ENCODE data around the gene CHAC1.

Gene CHAC1

GRCh38 chr15:40914486-40914885 lies 38.8 kb upstream of the CHAC1 start:
- no peaks in the 10 kb centered on the region for H3K9me3 ChIP-seq (ENCODE audit: low read length)
- H3K9ac ChIP-seq (ENCODE audit: low read length), result no peak overlapping the region
- H3K4me1 ChIP-seq (ENCODE audit: insufficient read depth, low read length), result no peaks in the 10 kb centered on the region
- no peak overlapping the region for H3K27ac ChIP-seq (ENCODE audit: low read depth, low read length)
- no peaks in the 10 kb centered on the region for H3K36me3 ChIP-seq (ENCODE audit: insufficient read depth, low read length)
- no peak overlapping the region for H3K4me3 ChIP-seq (ENCODE audit: low read depth in 1 of 2, low read length in 2 of 2)
- H3K27me3 ChIP-seq (ENCODE audit: control insufficient read depth in 1 of 2, insufficient read depth in 2 of 2, low read length in 2 of 2), result no peaks in the 10 kb centered on the region

DNA sequence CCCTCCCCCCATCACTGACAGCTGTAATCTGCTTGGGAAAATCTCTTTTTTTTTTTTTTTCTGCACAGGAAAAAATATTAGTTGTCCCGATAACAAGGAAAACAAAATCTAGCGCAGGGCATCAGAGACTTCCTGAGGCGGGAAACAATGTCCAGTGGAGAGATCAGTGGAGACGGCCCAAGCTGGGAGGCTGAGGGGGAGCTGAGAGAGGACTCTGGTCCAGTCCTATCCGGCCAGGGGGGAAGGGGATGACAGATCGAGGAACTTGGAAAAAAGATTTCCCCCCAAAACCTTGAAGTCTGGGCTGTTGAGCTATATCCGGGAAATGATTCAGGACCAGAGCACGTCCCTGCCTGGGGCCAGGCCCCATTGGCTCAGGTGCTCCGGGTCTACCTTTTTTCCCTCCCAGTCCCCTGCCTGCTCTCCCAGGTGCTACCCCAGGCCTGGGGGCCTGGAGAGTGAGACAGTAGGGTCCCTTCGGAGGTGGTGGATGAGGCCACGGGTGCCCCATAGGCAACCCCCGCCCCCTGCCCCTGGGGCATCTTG lies 38.1 kb upstream of the CHAC1 start:
- H3K4me1 ChIP-seq (ENCODE audit: insufficient read depth, low read length), result no peaks in the 10 kb centered on the region
- no peak overlapping the region for H3K4me3 ChIP-seq (ENCODE audit: low read depth in 1 of 2, low read length in 2 of 2)
- H3K36me3 ChIP-seq (ENCODE audit: insufficient read depth, low read length), result no peaks in the 10 kb centered on the region
- H3K27me3 ChIP-seq (ENCODE audit: control insufficient read depth in 1 of 2, insufficient read depth in 2 of 2, low read length in 2 of 2), result no peaks in the 10 kb centered on the region
- no peak overlapping the region for H3K9ac ChIP-seq (ENCODE audit: low read length)
- no peaks in the 10 kb centered on the region for H3K9me3 ChIP-seq (ENCODE audit: low read length)
- no peak overlapping the region for H3K27ac ChIP-seq (ENCODE audit: low read depth, low read length)

DNA sequence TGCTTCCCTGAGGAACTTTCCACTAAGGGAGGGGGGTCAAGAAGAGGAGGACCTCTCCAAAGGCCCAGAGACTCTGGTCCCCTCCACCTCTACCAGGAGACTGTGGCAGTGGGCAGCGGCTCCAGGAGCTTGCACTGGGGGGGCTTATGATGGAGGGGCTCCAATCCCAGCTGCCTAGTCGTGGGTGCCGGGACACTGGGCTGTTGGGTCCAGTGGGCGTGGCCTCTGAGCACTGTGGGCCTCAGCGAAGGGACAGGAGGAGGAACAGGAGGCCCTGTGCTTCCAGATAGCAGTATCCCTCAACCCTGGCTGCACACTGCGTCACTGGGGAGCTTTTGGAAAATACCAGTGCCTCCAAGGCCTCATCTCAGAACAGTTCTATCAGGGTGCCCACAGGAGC lies 37.6 kb upstream of the CHAC1 start:
- no peaks in the 10 kb centered on the region for H3K36me3 ChIP-seq (ENCODE audit: insufficient read depth, low read length)
- H3K9me3 ChIP-seq (ENCODE audit: low read length), result no peaks in the 10 kb centered on the region
- H3K27ac ChIP-seq (ENCODE audit: low read depth, low read length), result no peak overlapping the region
- H3K27me3 ChIP-seq (ENCODE audit: control insufficient read depth in 1 of 2, insufficient read depth in 2 of 2, low read length in 2 of 2), result no peaks in the 10 kb centered on the region
- H3K4me1 ChIP-seq (ENCODE audit: insufficient read depth, low read length), result no peaks in the 10 kb centered on the region
- no peak overlapping the region for H3K4me3 ChIP-seq (ENCODE audit: low read depth in 1 of 2, low read length in 2 of 2)
- H3K9ac ChIP-seq (ENCODE audit: low read length), result no peak overlapping the region

DNA sequence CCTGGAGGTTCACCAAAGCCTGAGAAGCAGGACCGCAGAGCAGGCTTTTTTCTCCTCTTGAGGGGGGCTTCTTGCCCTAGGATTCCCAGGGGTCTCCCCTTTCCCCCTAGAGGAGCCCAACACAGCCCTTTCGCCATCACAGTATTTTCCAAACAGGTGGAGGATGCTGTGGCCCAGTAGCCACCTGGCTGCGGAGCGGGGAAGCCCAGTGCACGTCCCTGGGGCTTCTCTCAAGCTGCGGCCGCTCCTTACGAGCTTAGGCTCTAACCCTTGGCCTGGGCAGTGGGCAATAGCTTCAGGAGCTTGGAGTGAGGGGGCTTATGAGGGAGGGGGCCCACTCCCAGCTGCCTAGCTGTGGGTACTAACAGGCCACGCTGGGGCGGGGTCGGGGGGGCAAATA lies 35.7 kb upstream of the CHAC1 start:
- no peaks in the 10 kb centered on the region for H3K27me3 ChIP-seq (ENCODE audit: control insufficient read depth in 1 of 2, insufficient read depth in 2 of 2, low read length in 2 of 2)
- H3K9me3 ChIP-seq (ENCODE audit: low read length), result no peaks in the 10 kb centered on the region
- H3K4me1 ChIP-seq (ENCODE audit: insufficient read depth, low read length), result no peaks in the 10 kb centered on the region
- H3K27ac ChIP-seq (ENCODE audit: low read depth, low read length), result no peak overlapping the region
- no peaks in the 10 kb centered on the region for H3K36me3 ChIP-seq (ENCODE audit: insufficient read depth, low read length)
- no peak overlapping the region for H3K9ac ChIP-seq (ENCODE audit: low read length)
- H3K4me3 ChIP-seq (ENCODE audit: low read depth in 1 of 2, low read length in 2 of 2), result no peak overlapping the region

DNA sequence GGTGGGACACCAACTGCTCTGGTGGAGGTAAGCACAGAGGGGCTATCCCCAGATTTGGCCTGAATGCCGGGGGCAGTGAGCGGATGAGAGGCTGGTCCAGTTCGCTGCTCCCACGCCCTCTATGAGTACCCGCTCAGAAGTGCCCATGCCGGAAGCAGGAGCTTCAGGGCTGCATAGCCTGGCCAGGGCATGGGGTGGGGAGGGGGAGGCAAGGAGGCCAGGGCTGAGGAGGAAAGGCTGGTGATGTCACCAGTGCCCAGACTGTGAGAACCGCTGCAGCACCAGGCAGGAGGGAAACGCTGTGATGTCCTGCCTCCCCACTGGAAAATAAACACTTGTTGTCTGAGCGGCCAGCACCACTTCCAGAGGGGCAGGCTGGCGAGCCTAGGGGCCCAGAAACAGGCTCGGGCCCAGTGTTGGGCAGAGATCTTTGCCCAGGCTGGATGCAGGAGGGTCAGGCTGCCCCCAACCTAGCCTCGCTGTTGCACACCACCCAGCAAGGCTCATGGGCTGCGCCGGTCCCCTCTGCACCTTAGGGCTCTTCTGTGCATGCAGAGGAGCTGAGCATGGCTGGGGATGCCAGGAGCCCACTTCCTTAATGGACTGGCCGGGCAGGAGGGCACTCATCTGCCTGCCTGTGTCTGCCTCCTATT lies 35.0 kb upstream of the CHAC1 start:
- Histone ChIP-seq H3K4me1 (ENCODE audit: insufficient read depth, low read length) (no peaks in the 10 kb centered on the region), H3K9ac (ENCODE audit: low read length) (no peak overlapping the region), H3K36me3 (ENCODE audit: insufficient read depth, low read length) (no peaks in the 10 kb centered on the region), H3K4me3 (ENCODE audit: low read depth in 1 of 2, low read length in 2 of 2) (no peak overlapping the region), H3K27ac (ENCODE audit: low read depth, low read length) (no peak overlapping the region), H3K9me3 (ENCODE audit: low read length) (no peaks in the 10 kb centered on the region), H3K27me3 (ENCODE audit: control insufficient read depth in 1 of 2, insufficient read depth in 2 of 2, low read length in 2 of 2) (no peaks in the 10 kb centered on the region)

GRCh38 chr15:40918799-40919392 lies 34.4 kb upstream of the CHAC1 start:
- H3K27ac ChIP-seq (ENCODE audit: low read depth, low read length), result no peak overlapping the region
- no peak overlapping the region for H3K4me3 ChIP-seq (ENCODE audit: low read depth in 1 of 2, low read length in 2 of 2)
- no peaks in the 10 kb centered on the region for H3K4me1 ChIP-seq (ENCODE audit: insufficient read depth, low read length)
- no peaks in the 10 kb centered on the region for H3K36me3 ChIP-seq (ENCODE audit: insufficient read depth, low read length)
- H3K9me3 ChIP-seq (ENCODE audit: low read length), result no peaks in the 10 kb centered on the region
- H3K9ac ChIP-seq (ENCODE audit: low read length), result no peak overlapping the region
- H3K27me3 ChIP-seq (ENCODE audit: control insufficient read depth in 1 of 2, insufficient read depth in 2 of 2, low read length in 2 of 2), result no peaks in the 10 kb centered on the region

- Histone ChIP-seq H3K9me3 (ENCODE audit: low read length) (no peaks in the 10 kb centered on the region), H3K27me3 (ENCODE audit: control insufficient read depth in 1 of 2, insufficient read depth in 2 of 2, low read length in 2 of 2) (peaks cover 15 to 19% of the 10 kb centered on the region in 2 donors), H3K4me1 (ENCODE audit: insufficient read depth, low read length) (peaks cover 10% of the 10 kb centered on the region), H3K36me3 (ENCODE audit: insufficient read depth, low read length) (no peaks in the 10 kb centered on the region), H3K27ac (ENCODE audit: low read depth, low read length) (no peak overlapping the region), H3K9ac (ENCODE audit: low read length) (no peak overlapping the region), H3K4me3 (ENCODE audit: low read depth in 1 of 2, low read length in 2 of 2) (no peak overlapping the region)
Observed at GRCh38 chr15:40921949-40922607, 31.2 kb upstream of the CHAC1 start.

- Histone ChIP-seq H3K27ac (ENCODE audit: low read depth, low read length) (no peak overlapping the region), H3K36me3 (ENCODE audit: insufficient read depth, low read length) (no peaks in the 10 kb centered on the region), H3K4me3 (ENCODE audit: low read depth in 1 of 2, low read length in 2 of 2) (no peak overlapping the region), H3K27me3 (ENCODE audit: control insufficient read depth in 1 of 2, insufficient read depth in 2 of 2, low read length in 2 of 2) (peaks cover 18 to 24% of the 10 kb centered on the region in 2 donors), H3K9ac (ENCODE audit: low read length) (no peak overlapping the region), H3K9me3 (ENCODE audit: low read length) (no peaks in the 10 kb centered on the region), H3K4me1 (ENCODE audit: insufficient read depth, low read length) (peaks cover 11% of the 10 kb centered on the region)
Observed at GRCh38 chr15:40922608-40923005, 30.7 kb upstream of the CHAC1 start.

GRCh38 chr15:40923551-40923950 lies 29.7 kb upstream of the CHAC1 start:
- Histone ChIP-seq H3K9ac (ENCODE audit: low read length) (no peak overlapping the region), H3K27me3 (ENCODE audit: control insufficient read depth in 1 of 2, insufficient read depth in 2 of 2, low read length in 2 of 2) (peaks cover 26 to 34% of the 10 kb centered on the region in 2 donors), H3K4me1 (ENCODE audit: insufficient read depth, low read length) (peaks cover 14% of the 10 kb centered on the region), H3K27ac (ENCODE audit: low read depth, low read length) (no peak overlapping the region), H3K9me3 (ENCODE audit: low read length) (no peaks in the 10 kb centered on the region), H3K36me3 (ENCODE audit: insufficient read depth, low read length) (no peaks in the 10 kb centered on the region), H3K4me3 (ENCODE audit: low read depth in 1 of 2, low read length in 2 of 2) (no peak overlapping the region)

GRCh38 chr15:40925495-40925862 lies 27.8 kb upstream of the CHAC1 start:
- Histone ChIP-seq H3K9me3 (ENCODE audit: low read length) (no peaks in the 10 kb centered on the region), H3K36me3 (ENCODE audit: insufficient read depth, low read length) (no peaks in the 10 kb centered on the region), H3K4me3 (ENCODE audit: low read depth in 1 of 2, low read length in 2 of 2) (no peak overlapping the region), H3K9ac (ENCODE audit: low read length) (no peak overlapping the region), H3K27me3 (ENCODE audit: control insufficient read depth in 1 of 2, insufficient read depth in 2 of 2, low read length in 2 of 2) (peaks cover 40 to 53% of the 10 kb centered on the region in 2 donors), H3K27ac (ENCODE audit: low read depth, low read length) (no peak overlapping the region), H3K4me1 (ENCODE audit: insufficient read depth, low read length) (peaks cover 31% of the 10 kb centered on the region)

DNA sequence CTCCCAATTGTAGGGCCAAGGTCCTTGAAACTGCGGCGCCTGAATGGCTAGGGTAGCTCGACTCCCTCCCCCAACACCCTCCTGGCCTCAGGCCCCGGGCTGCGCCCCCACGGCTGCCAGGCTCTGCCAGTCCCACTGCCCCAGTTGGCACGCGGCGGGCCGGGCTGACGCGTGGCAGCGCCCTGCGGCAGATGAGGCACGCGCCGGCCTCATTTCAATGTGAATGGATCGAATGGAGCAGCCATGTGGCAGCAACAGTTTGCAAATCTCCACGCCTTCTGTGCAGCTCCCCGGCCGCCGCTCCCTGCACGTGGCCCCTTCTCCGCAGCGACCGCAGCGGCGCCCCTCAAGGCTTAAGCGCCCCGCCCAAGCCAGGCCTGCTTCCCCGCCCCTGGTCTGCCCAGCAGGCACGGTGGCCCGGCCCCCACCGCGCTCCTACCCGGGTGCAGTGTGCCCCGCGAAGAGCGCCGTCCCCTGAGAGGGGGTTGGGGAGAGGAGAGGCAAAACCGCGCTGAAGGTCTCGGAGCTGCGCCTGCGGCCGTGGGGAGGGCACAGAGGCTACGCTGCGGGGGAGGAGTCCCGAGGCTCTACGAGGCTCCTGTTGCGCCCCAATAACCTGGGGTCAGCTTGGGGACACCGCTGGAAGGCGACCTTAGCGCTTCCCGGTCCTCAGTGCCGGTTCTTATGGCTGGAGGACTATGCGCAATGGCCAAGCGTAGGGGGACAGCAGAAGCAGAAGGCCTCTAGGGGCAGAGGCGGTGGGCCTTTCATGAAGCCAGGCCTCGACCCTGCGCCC lies 27.2 kb upstream of the CHAC1 start:
- no peak overlapping the region for H3K27ac ChIP-seq (ENCODE audit: low read depth, low read length)
- H3K4me3 ChIP-seq (ENCODE audit: low read depth in 1 of 2, low read length in 2 of 2), result peak overlapping the region; percentile 27
- H3K36me3 ChIP-seq (ENCODE audit: insufficient read depth, low read length), result no peaks in the 10 kb centered on the region
- no peaks in the 10 kb centered on the region for H3K9me3 ChIP-seq (ENCODE audit: low read length)
- peaks cover 46 to 59% of the 10 kb centered on the region in 2 donors for H3K27me3 ChIP-seq (ENCODE audit: control insufficient read depth in 1 of 2, insufficient read depth in 2 of 2, low read length in 2 of 2)
- H3K9ac ChIP-seq (ENCODE audit: low read length), result no peak overlapping the region
- peaks cover 37% of the 10 kb centered on the region for H3K4me1 ChIP-seq (ENCODE audit: insufficient read depth, low read length)

Measured in muscle layer of colon (tissue), 2 donors.